HG02588 (cell line): ENCODE results near the gene SEPHS2.
A peak's percentile ranks its signal among the peaks of the same experiment; 100 is the strongest.
"Not testable (repeated sequence)": the region's sequence is repeated elsewhere in the genome, so short reads cannot be mapped to it uniquely, and the experiment has no call there.

Experiments used
- ATAC-seq: cut with Tn5 transposase; IDR thresholded peaks from one replicate; pipeline ENCODE4 v1.9.1; 2021; ENCODE audit warnings: mild to moderate bottlenecking, moderate library complexity; ENCODE audit not compliant: unreplicated experiment

The SEPHS2 gene

GRCh38 chr16:30470170-30470512, 24.5 kb upstream of the SEPHS2 start:
- ATAC-seq: no peak

GRCh38 chr16:30464078-30464477, 18.4 kb upstream of the SEPHS2 start:
- no peak for ATAC-seq

GRCh38 chr16:30461426-30461825, 15.8 kb upstream of the SEPHS2 start:
- ATAC-seq: not testable (repeated sequence)

- ATAC-seq: no peak
Observed at GRCh38 chr16:30459456-30459855, 13.8 kb upstream of the SEPHS2 start.

- peak; percentile 72 for ATAC-seq
Observed at GRCh38 chr16:30458561-30459394, 13.1 kb upstream of the SEPHS2 start.

GRCh38 chr16:30457743-30458560, 12.3 kb upstream of the SEPHS2 start:
- no peak for ATAC-seq

GRCh38 chr16:30457256-30457655, 11.6 kb upstream of the SEPHS2 start:
- no peak for ATAC-seq

GRCh38 chr16:30456302-30456701, 10.6 kb upstream of the SEPHS2 start:
- no peak for ATAC-seq

GRCh38 chr16:30452709-30453580, 7.3 kb upstream of the SEPHS2 start:
- not testable (repeated sequence) for ATAC-seq

- ATAC-seq: no peak
Observed at GRCh38 chr16:30449116-30449435, 3.4 kb upstream of the SEPHS2 start.

GRCh38 chr16:30447512-30448226, 2.0 kb upstream of the SEPHS2 start:
- ATAC-seq: no peak

GRCh38 chr16:30446203-30446595, 525 bp upstream of the SEPHS2 start:
- no peak for ATAC-seq

- peak; percentile 18 for ATAC-seq
Observed at GRCh38 chr16:30445149-30445407, 596 bp downstream of the SEPHS2 start.

- ATAC-seq: no peak
Observed at GRCh38 chr16:30444231-30445148, 1.2 kb downstream of the SEPHS2 start.

- no peak for ATAC-seq
Observed at GRCh38 chr16:30443631-30444030, 2.0 kb downstream of the SEPHS2 start.

- no peak for ATAC-seq
Observed at GRCh38 chr16:30439720-30440348, 5.8 kb downstream of the SEPHS2 start.

- ATAC-seq: no peak
Observed at GRCh38 chr16:30438835-30439234, 6.8 kb downstream of the SEPHS2 start.

GRCh38 chr16:30437511-30438046, 8.1 kb downstream of the SEPHS2 start:
- ATAC-seq: no peak

- ATAC-seq: no peak
Observed at GRCh38 chr16:30434852-30435251, 10.8 kb downstream of the SEPHS2 start.
